GM19324 (cell line): ENCODE measurements around the gene CEACAM18.
"Not testable (repeated sequence)": the region's sequence is repeated elsewhere in the genome, so short reads cannot be mapped to it uniquely, and the experiment has no call there.

Experiments
- ATAC-seq: cut with Tn5 transposase; IDR thresholded peaks from one replicate; pipeline ENCODE4 v1.9.1; 2021; ENCODE audit warnings: mild to moderate bottlenecking, moderate library complexity; ENCODE audit not compliant: unreplicated experiment, low FRiP score

Gene CEACAM18

GRCh38 chr19:51460164-51460992 is 18.0 kb upstream of the CEACAM18 start:
- no peak for ATAC-seq

GRCh38 chr19:51461723-51462161 is 16.6 kb upstream of the CEACAM18 start:
- no peak for ATAC-seq

- no peak for ATAC-seq
Measured at GRCh38 chr19:51462276-51462675, 16.1 kb upstream of the CEACAM18 start.

- no peak for ATAC-seq
Measured at GRCh38 chr19:51462681-51463080, 15.7 kb upstream of the CEACAM18 start.

GRCh38 chr19:51463976-51464581 is 14.3 kb upstream of the CEACAM18 start:
- ATAC-seq: not testable (repeated sequence)

- ATAC-seq: no peak
Measured at GRCh38 chr19:51466723-51467122, 11.6 kb upstream of the CEACAM18 start.

GRCh38 chr19:51467864-51468544 is 10.3 kb upstream of the CEACAM18 start:
- no peak for ATAC-seq

GRCh38 chr19:51468545-51468920 is 9.8 kb upstream of the CEACAM18 start:
- no peak for ATAC-seq

- ATAC-seq: no peak
Measured at GRCh38 chr19:51469162-51469561, 9.2 kb upstream of the CEACAM18 start.

- ATAC-seq: no peak
Measured at GRCh38 chr19:51469629-51470028, 8.7 kb upstream of the CEACAM18 start.

GRCh38 chr19:51470966-51471365 is 7.4 kb upstream of the CEACAM18 start:
- no peak for ATAC-seq

- ATAC-seq: no peak
Measured at GRCh38 chr19:51471527-51471926, 6.8 kb upstream of the CEACAM18 start.

- no peak for ATAC-seq
Measured at GRCh38 chr19:51472607-51473006, 5.7 kb upstream of the CEACAM18 start.

- ATAC-seq: no peak
Measured at GRCh38 chr19:51473009-51473707, 5.2 kb upstream of the CEACAM18 start.

- no peak for ATAC-seq
Measured at GRCh38 chr19:51476164-51476563, 2.2 kb upstream of the CEACAM18 start.

- ATAC-seq: no peak
Measured at GRCh38 chr19:51477344-51477743, 995 bp upstream of the CEACAM18 start.

GRCh38 chr19:51479531-51480331 is 1.4 kb downstream of the CEACAM18 start:
- ATAC-seq: no peak

GRCh38 chr19:51480590-51480989 is 2.3 kb downstream of the CEACAM18 start:
- ATAC-seq: no peak

GRCh38 chr19:51485960-51486660 is 7.8 kb downstream of the CEACAM18 start:
- no peak for ATAC-seq
